Measurements from ENCODE around the gene TRMT11. TPM values are rescaled to one million over a fixed set of nuclear protein-coding genes. Genes with fewer than 3 reads are reported as not detected.

Gene TRMT11
- total and polyA plus RNA-seq, 2 of the 13 experiments (the other 11 are each of a cell fraction or from before 2014, with no cell fraction given) = 42.2 to 81.9 TPM

- TF ChIP-seq CEBPB (IDR thresholded peaks at IDR 0.05; ENCODE audit: borderline replicate concordance, low read depth, low read length) = peak; percentile 28; the same call in 1 of the 2 replicates
- TF ChIP-seq ZFP37 (CRISPR knock-in tag; IDR thresholded peaks at IDR 0.05; ENCODE audit: borderline replicate concordance) = no peak; the same call in 1 of the 2 replicates
- TF ChIP-seq PAXIP1 (CRISPR knock-in tag; conservative IDR thresholded peaks at IDR 0.05) = peak; percentile 72
- TF ChIP-seq MTERF4 (CRISPR knock-in tag; IDR thresholded peaks at IDR 0.05) = 0 out of 2 replicates have a peak, but pooled peaks have one; percentile 86
- no peak for TF ChIP-seq MATR3 (CRISPR knock-in tag; IDR thresholded peaks at IDR 0.05)
- TF ChIP-seq ZNF709 (CRISPR knock-in tag; IDR thresholded peaks at IDR 0.05) = peak; percentile 67; the same call in 1 of the 2 replicates
- peak; percentile 99 for TF ChIP-seq TGIF2 (CRISPR knock-in tag; IDR thresholded peaks at IDR 0.05)
- TF ChIP-seq DMTF1 (CRISPR knock-in tag; IDR thresholded peaks at IDR 0.05) = peak; percentile 36; the same call in 1 of the 2 replicates
- peak; percentile 99 for TF ChIP-seq ZNF605 (CRISPR knock-in tag; IDR thresholded peaks at IDR 0.05)
- no peak; the same call in none of the 2 replicates for TF ChIP-seq SP4 (CRISPR knock-in tag; IDR thresholded peaks at IDR 0.05)
- peak; percentile 99 for TF ChIP-seq CAMTA2 (CRISPR knock-in tag; IDR thresholded peaks at IDR 0.05; ENCODE audit: borderline replicate concordance)
- TF ChIP-seq MXD1 (CRISPR knock-in tag; IDR thresholded peaks at IDR 0.05) = peak; percentile 95
- TF ChIP-seq RELA (CRISPR knock-in tag; IDR thresholded peaks at IDR 0.05) = peak; percentile 93
- peak; percentile 85 for TF ChIP-seq YY1 (IDR thresholded peaks at IDR 0.05; ENCODE audit: insufficient read depth, insufficient replicate concordance, low read depth, low read length)
- peak; percentile 92 for TF ChIP-seq KDM3A (CRISPR knock-in tag; IDR thresholded peaks at IDR 0.05; ENCODE audit: low read depth)
- TF ChIP-seq MLLT10 (CRISPR knock-in tag; IDR thresholded peaks at IDR 0.05) = no peak
- peak; percentile 48; the same call in 1 of the 2 replicates for TF ChIP-seq ZBTB14 (CRISPR knock-in tag; IDR thresholded peaks at IDR 0.05)
- peak; percentile 94; the same call in 1 of the 2 replicates for TF ChIP-seq SSRP1 (CRISPR knock-in tag; IDR thresholded peaks at IDR 0.05)
Measured at GRCh38 chr6:125956506-125957390, 29.6 kb upstream of the TRMT11 start, which contains the start of gene HINT3 (continued).

Measured in HepG2 (cell line).